Cardiac septum (tissue), 1 donor: Measurements from ENCODE around the gene TIMM23. TPM values are rescaled to one million over a fixed set of nuclear protein-coding genes. Genes with fewer than 3 reads are reported as not detected.

Experiments
- DNase-seq: peaks from one replicate; pipeline ENCODE4 v3.0.0-alpha.2; 2020; ENCODE audit warnings: low spot score
- intact Hi-C: fragments of 100-400 bp; cut with DNase I; formaldehyde crosslinking; loops from one replicate; pipeline ENCODE4 v1.14.0; 2022
- total RNA-seq: library from RNA; stranded (reverse); fragmentation: NEBNext Ultra II Directional; extraction: Animal tissue kit (Norgen Biotek cat#: 25700); gene quantifications from one replicate; pipeline ENCODE4 v1.2.1, GENCODE V29; 2021
- donor health status: DM: no; HTN: no; CAD: no.

TIMM23 gene
- total RNA-seq, 1 donor from 2014 or later, result 65.7 TPM

- intact Hi-C loops, result no loop called here
- DNase-seq, result no peak
Measured at GRCh38 chr10:46018453-46019176, 46.3 kb downstream of the TIMM23 start.

GRCh38 chr10:46019177-46019528, 46.9 kb downstream of the TIMM23 start:
- DNase-seq, result no peak
- intact Hi-C loops, result no loop called here

DNA sequence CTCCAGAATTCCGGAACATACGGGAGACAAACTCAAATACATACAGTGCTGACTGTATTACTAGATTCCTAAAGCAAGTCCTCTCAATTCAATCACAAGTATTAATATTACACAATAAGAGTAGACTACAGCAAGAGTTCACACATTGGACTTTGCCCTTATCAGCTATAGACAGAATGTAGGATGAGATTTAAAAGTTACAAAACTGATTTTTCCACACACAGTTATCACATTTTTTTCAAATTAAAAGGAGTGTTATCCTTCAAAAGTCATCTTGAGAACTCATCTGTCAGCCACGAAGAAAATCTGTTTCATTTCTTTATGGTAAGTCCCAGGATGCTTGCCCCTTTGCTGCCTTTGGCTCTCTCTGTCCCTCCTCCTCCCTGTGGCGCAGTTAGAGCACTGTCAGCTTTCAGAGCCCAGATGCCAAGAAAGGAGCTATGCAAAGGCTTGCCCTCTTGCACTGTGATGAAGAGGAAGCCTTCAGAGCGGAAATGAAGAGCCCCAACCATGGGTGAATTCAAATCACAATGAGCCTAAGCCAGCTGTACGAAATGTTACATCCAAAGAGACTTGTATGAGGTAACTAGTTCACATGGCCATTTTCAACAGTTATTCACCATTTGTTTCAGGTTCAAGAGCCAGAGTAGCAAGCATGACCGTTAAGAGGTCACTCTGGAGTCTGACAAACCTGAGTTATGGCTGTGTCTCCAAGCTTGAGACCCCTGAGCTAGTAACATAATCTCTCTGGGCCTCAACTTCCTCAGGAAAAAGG, 47.5 kb downstream of the TIMM23 start:
- intact Hi-C loops, result no loop called here
- DNase-seq, result no peak

GRCh38 chr10:46020344-46020657, 48.0 kb downstream of the TIMM23 start:
- intact Hi-C loops, result no loop called here
- no peak for DNase-seq

GRCh38 chr10:46022978-46023702, 50.9 kb downstream of the TIMM23 start:
- intact Hi-C loops, result no loop called here
- DNase-seq, result peak; percentile 98

DNA sequence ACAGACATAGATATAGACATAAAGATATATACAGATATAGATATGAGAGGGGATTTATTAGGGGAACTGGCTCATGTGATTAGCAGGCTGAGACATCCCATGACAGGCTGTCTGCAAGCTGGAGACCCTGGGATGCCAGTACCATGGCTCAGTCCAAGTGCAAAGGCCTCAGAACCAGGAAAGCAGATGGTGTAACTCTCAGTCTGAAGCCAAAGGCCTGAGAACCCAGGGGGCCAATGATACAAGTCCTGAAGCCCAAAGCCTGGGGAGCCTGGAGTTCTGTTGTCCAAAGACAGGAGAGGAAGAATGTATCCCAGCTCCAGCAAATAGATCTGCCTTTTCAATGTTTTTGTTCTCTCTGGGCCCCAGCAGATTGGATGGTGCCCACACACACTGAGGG, 52.7 kb downstream of the TIMM23 start:
- DNase-seq, result no peak

GRCh38 chr10:46025406-46025805, 53.1 kb downstream of the TIMM23 start:
- no peak for DNase-seq
- intact Hi-C loops, result no loop called here

More for the DNA sequence above, 52.7 kb downstream of the TIMM23 start:
- intact Hi-C loops, result no loop called here

DNA sequence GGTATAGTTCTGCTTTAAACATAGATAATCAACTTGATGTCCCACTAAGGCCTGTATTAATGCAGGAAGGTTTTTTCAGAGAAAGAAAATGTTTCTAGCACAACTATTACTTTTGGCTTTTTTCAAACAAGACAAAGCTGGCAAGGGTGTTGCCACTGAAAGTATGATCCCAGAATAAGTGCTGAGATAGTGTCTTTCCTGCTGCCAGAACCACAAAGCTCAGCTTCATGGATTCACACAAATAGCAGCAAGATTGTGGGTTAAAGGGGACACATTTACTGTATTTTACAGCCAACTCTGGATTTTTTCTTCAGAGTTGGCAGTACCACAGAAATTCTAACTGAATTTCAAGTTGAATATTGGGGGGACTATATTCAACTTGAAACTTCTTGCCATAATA, 53.8 kb downstream of the TIMM23 start:
- DNase-seq, result no peak
- intact Hi-C loops, result no loop called here

DNA sequence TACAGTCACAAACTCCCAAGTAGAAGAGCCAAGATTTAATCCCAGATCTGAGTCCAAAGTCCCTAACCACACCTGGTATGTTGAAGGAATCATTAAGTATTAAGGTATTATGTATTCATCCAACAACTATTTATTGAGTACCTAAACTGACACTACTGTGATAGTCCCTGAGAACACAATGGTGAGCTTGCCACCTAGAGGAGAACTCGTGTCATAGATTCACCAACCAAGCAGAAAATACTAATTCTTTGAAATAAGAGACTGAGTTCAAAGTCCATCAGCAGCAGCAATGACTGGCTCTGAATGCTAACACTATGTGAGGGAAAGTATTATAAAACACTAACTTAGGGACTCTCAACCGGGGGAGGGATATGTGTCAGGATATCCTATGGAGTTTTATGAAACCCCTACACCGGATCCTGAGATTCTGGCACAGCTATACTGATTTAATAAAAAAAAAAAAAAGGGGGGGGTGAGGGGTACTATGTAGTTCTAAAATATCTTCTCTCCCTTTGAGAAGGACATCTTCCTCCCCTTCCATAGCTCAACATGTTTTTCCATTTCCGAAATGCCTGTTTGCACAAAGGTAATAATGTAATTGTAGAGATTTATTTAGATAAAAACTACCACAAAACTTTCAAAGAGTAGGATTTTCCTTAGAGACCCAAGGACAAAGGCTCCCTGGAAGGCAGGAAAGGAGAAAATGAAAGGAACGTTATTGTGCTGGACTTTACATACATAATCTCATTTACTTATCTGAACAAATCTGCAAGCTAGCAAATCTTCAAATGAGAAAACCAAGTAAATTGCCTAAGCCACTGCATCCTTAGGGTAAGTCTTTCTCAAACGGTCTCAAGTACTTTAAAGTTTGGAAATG, 56.5 kb downstream of the TIMM23 start:
- no peak for DNase-seq
- intact Hi-C loops, result no loop called here

GRCh38 chr10:46029461-46030030, 57.3 kb downstream of the TIMM23 start:
- no peak for DNase-seq
- intact Hi-C loops, result loop anchor here (2.0 kb wide), 1 partner anchor 57 kb away; the partner anchor contains the start of gene TIMM23

- peak; percentile 99 for DNase-seq
- intact Hi-C loops, result loop anchor here (2.0 kb wide), 1 partner anchor 58 kb away; the partner anchor contains the start of gene TIMM23
Measured at GRCh38 chr10:46030091-46030937, 58.0 kb downstream of the TIMM23 start, which contains the start of gene NCOA4. TSS of gene NCOA4 (minus strand) at chr10:46030623. CDS start at chr10:46016680, 13,943 bp downstream.

DNA sequence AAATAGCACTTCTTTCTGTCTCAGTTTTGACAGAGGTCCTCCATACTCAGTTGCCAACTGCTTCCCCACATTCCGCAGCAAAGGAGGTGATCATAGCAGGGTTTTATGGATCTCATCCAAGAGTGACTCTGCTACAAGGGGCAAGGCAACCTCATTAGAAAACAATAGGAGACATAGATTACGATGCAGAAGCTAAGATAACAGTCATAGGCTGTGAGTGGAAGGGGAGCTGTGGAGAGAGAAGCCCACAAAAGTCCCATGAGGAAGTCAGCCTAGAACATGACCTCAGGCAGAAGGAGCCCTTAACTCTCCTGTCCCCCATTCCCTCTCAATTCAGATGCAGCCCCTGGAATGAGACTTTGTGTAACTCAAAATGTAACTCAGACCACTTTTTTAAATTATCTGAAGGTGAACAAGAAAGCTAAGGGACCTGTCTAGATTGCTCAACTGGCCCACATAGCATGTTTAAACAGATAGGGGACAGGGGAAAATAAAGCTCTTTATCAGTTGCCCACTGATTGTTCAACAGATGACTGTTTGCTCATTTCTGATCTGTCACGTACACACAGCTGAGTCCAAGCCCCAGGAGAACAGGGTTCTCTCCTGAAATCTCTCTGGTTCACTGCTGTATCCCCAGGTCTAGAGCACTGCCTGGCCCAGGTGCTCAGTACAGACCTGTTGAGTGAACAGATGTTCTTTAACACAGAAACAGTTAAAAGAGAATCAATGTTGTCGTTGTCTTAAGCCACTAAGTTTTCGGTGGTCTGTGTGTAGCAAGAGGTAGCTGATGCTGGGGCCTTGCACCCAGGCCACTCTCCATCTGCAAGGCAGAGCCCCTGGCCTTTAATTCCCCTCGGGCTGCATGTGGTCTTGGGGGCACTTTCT, 59.6 kb downstream of the TIMM23 start:
- intact Hi-C loops, result loop anchor here (2.0 kb wide), 1 partner anchor 59 kb away; the partner anchor contains the start of gene TIMM23
- no peak for DNase-seq

DNA sequence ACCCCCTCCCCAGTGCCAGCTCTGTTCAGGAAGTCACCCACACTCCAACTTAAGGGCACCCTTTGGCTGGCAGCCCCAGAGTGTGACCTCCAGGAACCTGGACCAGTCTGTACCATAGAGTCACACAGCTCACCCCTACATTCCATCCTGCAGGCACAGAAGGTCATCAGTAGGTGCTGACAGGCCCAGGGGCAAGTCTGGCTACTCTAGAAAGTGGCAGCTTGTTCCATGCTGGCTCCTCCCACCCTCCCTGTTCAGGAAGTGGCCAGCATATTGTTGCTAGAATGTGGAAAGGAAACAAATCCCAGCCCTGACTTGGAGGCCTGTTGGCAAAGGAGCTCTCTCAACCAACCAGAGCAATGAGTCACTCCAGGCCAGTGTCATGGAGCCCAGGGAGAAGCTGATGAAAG, 61.3 kb downstream of the TIMM23 start:
- DNase-seq, result no peak
- intact Hi-C loops, result no loop called here

- DNase-seq, result no peak
- intact Hi-C loops, result no loop called here
Measured at GRCh38 chr10:46035923-46036849, 63.9 kb downstream of the TIMM23 start.

GRCh38 chr10:46037107-46037825, 65.0 kb downstream of the TIMM23 start:
- DNase-seq, result no peak
- intact Hi-C loops, result no loop called here

DNA sequence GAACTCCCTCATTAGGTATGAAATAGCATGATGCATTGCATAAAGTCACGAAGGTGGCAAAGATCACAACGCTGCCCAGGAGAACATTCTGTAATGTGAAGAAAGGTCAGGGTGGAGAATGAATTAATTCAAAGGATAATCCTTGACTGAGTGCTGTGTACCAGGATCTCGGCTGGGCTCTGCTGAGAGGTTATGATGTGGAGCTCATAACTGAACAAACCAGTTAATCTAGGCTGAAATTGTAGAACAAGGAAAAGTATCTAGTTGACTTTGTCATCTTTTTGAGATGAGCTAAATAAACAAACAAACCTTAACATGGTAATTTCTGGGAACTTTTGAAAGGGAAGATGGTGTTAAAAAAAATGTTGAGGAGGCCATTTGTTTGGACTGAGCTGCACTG, 67.7 kb downstream of the TIMM23 start:
- intact Hi-C loops, result no loop called here
- DNase-seq, result no peak
